GM19025 (cell line): Measurements from ENCODE around the gene PBX2.

Source experiments
- ATAC-seq: cut with Tn5 transposase; IDR thresholded peaks from one replicate; pipeline ENCODE4 v1.9.1; 2021; ENCODE audit warnings: mild to moderate bottlenecking, low read depth, moderate library complexity; ENCODE audit not compliant: unreplicated experiment

Gene PBX2

DNA sequence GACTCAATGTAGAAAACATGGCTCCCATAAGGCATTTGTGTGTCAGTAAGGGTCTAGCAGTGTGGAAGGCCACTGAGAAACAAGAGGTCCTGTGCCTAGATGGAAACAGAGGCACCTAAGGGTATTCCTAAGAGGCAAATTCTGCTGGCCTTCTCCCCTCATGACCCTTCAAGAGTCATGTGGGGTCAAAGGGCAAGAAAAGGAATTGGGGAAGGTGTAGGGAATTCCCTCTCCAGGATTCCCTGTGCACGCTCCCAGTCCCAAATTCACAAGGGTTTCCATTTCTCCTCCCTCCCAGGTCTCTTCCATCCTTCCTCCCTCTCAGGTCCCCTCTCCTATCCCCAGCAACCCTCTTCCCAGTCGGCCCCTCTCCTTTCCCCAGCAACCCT is 14.7 kb downstream of the PBX2 start:
- ATAC-seq: no peak

DNA sequence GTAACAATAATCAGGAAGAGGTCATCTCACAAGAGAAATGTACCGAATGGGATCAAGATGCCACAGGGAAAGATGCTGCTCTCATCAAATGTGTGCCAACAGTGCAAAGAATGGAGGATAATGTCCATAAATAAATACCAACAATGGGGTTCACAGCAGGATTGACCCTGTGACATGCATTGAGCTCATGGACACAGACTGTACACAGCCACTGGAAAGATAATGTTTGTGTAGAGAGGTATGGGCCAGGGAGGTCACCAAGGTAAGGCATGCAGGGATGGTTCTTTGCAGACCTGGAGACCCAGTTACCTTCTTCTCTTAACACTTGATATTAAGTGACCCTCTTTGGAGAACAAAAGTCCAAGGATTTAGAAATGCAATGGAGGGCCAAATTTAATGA is 15.6 kb downstream of the PBX2 start:
- ATAC-seq: no peak

- ATAC-seq: no peak
Observed at GRCh38 chr6:32173051-32173727, 16.8 kb downstream of the PBX2 start.

GRCh38 chr6:32171234-32171633 is 18.8 kb downstream of the PBX2 start:
- no peak for ATAC-seq

GRCh38 chr6:32170294-32170693 is 19.7 kb downstream of the PBX2 start:
- ATAC-seq: no peak

DNA sequence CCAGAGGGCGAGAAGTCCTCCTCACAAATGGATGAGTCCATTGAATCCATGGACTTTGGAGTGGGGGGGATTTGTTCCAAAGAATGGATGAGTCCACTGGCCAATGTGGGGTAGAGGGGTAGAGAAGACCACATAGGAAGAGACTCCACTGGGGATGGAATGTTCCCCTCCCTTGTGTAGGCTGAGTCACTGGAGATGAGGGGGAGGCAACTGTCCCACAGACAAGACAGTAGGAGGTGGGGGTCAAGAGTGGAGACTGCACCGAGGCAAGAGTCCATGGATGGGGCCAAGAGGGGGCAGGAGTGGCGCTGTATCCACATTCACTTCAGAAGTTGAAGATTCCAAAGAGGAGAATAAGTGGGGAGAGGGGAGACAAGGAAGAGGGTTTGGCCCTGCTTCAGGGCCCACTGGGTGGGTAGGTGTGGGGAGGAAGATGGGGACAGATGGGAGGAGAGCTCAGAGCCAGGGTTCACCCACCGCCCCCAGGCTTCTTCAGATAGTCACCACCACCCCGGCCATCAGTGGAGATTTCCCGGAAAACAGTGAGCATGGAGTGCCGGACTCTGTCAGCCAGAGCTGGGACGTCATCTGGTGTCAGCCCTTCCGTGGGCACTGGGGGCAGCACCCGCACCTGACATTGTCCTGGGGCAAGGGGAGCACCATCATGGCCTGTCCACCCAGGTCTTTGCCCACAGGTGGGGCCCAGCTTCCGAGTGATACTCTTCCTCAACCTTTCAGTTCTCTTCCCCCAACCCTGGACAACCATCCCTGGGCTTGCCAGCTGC is 21.0 kb downstream of the PBX2 start:
- no peak for ATAC-seq

DNA sequence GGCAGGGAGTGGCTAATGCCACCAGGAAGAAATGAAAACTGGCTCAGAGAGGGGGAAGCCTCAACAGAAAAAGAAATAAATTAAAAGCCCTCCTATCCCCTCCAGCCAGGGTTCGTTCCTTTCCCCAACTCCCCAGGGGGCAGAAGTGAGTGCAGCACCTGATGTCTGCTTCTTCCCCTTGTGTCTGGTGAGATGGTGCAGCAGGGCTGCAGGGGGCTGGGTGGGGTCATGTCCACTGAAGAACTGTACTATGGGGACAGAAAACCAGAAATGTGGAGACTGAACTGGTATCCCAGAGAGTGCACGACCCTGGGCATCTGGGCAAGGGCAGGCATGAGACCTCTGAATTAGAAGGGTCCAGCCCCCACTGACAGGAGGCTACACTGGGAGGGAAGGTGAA is 21.7 kb downstream of the PBX2 start:
- no peak for ATAC-seq

DNA sequence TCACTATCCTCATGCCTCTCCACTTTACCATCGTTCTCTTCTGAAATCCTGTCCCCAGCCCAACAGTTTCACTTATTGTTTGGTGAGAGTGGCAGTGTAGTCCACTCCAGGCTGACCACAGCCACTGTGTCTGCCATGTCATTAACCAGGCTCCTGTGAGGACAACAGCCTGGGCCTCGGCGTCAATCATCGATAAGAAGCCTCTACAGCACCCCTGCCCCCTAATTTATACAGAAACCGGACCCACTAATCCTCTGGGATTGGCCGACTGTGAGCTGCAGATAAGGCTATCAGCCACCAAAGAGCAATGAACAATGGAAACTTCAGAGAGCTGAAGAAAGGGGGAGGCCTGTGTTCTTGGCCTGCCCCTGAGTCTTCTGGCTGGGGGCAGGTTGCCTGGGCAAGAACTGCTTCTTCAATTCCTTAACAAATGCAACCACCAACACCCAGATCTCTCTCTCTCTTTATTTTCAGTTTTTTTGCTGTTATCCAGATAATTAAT is 22.2 kb downstream of the PBX2 start:
- ATAC-seq: no peak

- ATAC-seq: no peak
Observed at GRCh38 chr6:32167154-32167760, 22.7 kb downstream of the PBX2 start.

- ATAC-seq: no peak
Observed at GRCh38 chr6:32166411-32167061, 23.5 kb downstream of the PBX2 start.

DNA sequence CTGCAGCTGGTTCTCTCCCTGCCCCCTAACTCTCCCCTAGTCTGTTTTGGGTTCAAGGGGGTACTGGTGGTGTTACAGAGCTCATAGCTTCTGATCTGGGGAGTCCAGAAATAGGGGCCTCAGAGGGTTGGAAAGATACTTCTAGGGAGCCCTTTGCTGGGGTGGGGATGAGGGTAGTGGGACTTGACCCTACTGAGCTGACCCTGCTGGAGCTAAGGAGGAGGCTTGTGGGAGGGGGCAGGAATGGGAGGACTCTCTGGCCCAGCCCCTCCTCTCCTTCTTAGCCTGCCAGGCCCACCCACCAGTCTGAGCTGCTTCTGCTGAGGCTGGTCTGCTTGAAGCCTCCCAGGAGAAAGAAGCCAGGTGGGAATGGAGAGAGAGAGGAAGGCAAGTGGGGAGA is 25.7 kb downstream of the PBX2 start, which contains the start of gene EGFL8:
TSS of gene EGFL8 (plus strand) at position 301 of the 400 bp plus-strand sequence. CDS start 1,571 bp downstream, outside the sequence.
- no peak for ATAC-seq

- no peak for ATAC-seq
Observed at GRCh38 chr6:32163559-32164258, 26.3 kb downstream of the PBX2 start.

- ATAC-seq: no peak
Observed at GRCh38 chr6:32158052-32158451, 31.9 kb downstream of the PBX2 start.

GRCh38 chr6:32156891-32157290 is 33.1 kb downstream of the PBX2 start:
- ATAC-seq: no peak

GRCh38 chr6:32154514-32155161 is 35.4 kb downstream of the PBX2 start:
- ATAC-seq: no peak

DNA sequence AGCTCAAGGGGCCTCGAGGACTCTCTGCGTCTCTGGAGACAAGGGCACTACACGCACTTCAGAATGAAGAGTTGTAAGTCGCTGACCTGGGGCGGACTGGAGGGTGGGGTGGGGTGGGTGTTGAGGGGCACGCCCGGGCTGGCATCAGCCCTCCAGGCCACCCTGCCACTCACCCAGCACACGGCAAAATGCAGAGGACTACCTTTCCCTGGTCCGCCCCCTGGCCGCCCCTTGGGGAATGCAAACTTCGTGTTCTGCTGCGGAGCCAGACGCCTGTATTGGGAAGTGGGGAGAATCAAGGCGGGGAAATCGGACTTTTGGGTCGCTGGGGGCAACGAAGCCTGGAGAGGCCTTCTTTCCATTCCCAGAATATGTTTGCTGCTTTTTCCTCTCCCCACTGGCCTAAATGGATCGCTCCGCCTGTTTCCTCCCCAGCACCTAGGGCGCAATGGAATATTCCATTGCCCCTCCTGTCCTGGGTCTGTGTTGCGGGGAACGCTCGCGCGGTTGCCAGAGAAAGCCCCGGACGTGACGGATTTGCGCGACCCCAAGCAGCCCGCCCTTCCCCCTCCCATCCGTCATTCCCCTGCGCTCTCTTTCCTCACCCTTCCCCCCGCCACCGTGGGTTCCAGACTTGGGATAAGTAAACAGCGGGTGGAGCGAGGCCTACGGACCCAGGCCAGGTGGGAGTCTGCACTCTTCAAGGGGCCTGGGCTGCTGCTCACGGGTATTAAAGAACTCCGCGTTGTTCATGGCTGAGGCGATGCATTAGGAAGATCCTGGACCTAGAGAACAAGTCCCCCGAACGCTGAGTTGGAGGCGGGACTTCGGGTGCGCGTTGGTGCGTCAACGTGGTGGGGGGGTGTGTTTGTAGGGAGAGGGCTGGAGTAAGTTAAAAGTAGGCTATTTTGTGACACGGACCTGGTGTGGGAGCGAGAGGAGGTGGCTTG is 36.2 kb downstream of the PBX2 start, which contains the start of gene PPT2:
TSS of gene PPT2 (plus strand) at position 578 of the 950 bp plus-strand sequence. CDS start 454 bp downstream, outside the sequence.
- no peak for ATAC-seq

GRCh38 chr6:32152769-32153563 is 37.0 kb downstream of the PBX2 start:
- no peak for ATAC-seq
